OCI-LY1 (cell line): ENCODE results near the gene ABCA4.

ENCODE experiments used
- H2AFZ ChIP-seq: fragments of 200-600 bp; sonication (generic), shearing (Covaris generic); 2 replicates; pipeline ENCODE4 v1.6.0; 2014; ENCODE audit warnings: antibody characterized with exemption, mild to moderate bottlenecking, low read length
- H3F3A ChIP-seq: fragments of 200-600 bp; sonication (generic), shearing (Covaris generic); 2 replicates; pipeline ENCODE4 v1.6.0; 2014; ENCODE audit warnings: mild to moderate bottlenecking, antibody characterized with exemption, low read length, moderate library complexity; ENCODE audit not compliant: insufficient read depth
- H3K27ac ChIP-seq: fragments of 200-600 bp; sonication (generic); 2 replicates; pipeline ENCODE4 v1.5.1; 2014; ENCODE audit warnings: low read length, mixed run types, mild to moderate bottlenecking, low read depth; ENCODE audit not compliant: poor library complexity, severe bottlenecking
- H3K27me3 ChIP-seq: fragments of 200-600 bp; sonication (generic); 2 replicates; pipeline ENCODE4 v1.6.0; 2014; ENCODE audit warnings: antibody characterized with exemption, mild to moderate bottlenecking, low read length, moderate library complexity; ENCODE audit not compliant: insufficient read depth
- H3K36me3 ChIP-seq: fragments of 200-600 bp; sonication (generic); 2 replicates; pipeline ENCODE4 v1.6.1; 2014; ENCODE audit warnings: mild to moderate bottlenecking, antibody characterized with exemption, low read length, moderate library complexity, mixed read lengths; ENCODE audit not compliant: insufficient read depth
- H3K4me1 ChIP-seq: fragments of 200-600 bp; sonication (generic); 2 replicates; pipeline ENCODE4 v1.5.1; 2014; ENCODE audit warnings: mild to moderate bottlenecking, low read length, moderate library complexity; ENCODE audit not compliant: insufficient read depth, severe bottlenecking
- H3K4me2 ChIP-seq: fragments of 200-600 bp; sonication (generic), shearing (Covaris generic); 2 replicates; pipeline ENCODE4 v1.6.1; 2014; ENCODE audit warnings: low read length
- H3K4me3 ChIP-seq: fragments of 200-600 bp; sonication (generic); 2 replicates; pipeline ENCODE4 v1.5.1; 2014; ENCODE audit warnings: low read length, low read depth, mild to moderate bottlenecking, mixed read lengths; ENCODE audit not compliant: poor library complexity, severe bottlenecking
- H3K79me2 ChIP-seq: fragments of 200-600 bp; shearing (Covaris generic); 2 replicates; pipeline ENCODE4 v1.6.1; 2016; ENCODE audit warnings: mixed run types, low read length, mixed read lengths; ENCODE audit not compliant: insufficient read depth
- H3K9ac ChIP-seq: fragments of 200-600 bp; sonication (generic), shearing (Covaris generic); 2 replicates; pipeline ENCODE4 v1.6.1; 2014; ENCODE audit warnings: mild to moderate bottlenecking, low read length, mixed read lengths
- H3K9me2 ChIP-seq: fragments of 200-600 bp; sonication (generic), shearing (Covaris generic); 2 replicates; pipeline ENCODE4 v1.6.1; 2014; ENCODE audit warnings: low read depth, mild to moderate bottlenecking, low read length, mixed read lengths
- H3K9me3 ChIP-seq: fragments of 200-600 bp; shearing (Covaris generic); 2 replicates; pipeline ENCODE4 v1.6.1; 2014; ENCODE audit warnings: low read length, mixed read lengths
- H4K20me1 ChIP-seq: fragments of 200-600 bp; sonication (generic), shearing (Covaris generic); 2 replicates; pipeline ENCODE4 v1.6.0; 2016; ENCODE audit warnings: mild to moderate bottlenecking, low read length; ENCODE audit not compliant: insufficient read depth
- EZH2 ChIP-seq: fragments of 200-600 bp; sonication (generic), shearing (Covaris generic); IDR thresholded peaks from 2 replicates; pipeline ENCODE4 v1.8.0; 2017; ENCODE audit warnings: borderline replicate concordance, mixed run types, mild to moderate bottlenecking, antibody characterized with exemption, low read length, moderate library complexity, mixed read lengths
- TF ChIP-seq, protein P1 (sequence below): fragments of 200-600 bp; sonication (generic), shearing (Covaris generic); IDR thresholded peaks from 2 replicates; pipeline ENCODE4 v1.5.1; 2017; ENCODE audit warnings: mild to moderate bottlenecking, antibody characterized with exemption, low read length, moderate library complexity, mixed read lengths

ABCA4 gene

DNA sequence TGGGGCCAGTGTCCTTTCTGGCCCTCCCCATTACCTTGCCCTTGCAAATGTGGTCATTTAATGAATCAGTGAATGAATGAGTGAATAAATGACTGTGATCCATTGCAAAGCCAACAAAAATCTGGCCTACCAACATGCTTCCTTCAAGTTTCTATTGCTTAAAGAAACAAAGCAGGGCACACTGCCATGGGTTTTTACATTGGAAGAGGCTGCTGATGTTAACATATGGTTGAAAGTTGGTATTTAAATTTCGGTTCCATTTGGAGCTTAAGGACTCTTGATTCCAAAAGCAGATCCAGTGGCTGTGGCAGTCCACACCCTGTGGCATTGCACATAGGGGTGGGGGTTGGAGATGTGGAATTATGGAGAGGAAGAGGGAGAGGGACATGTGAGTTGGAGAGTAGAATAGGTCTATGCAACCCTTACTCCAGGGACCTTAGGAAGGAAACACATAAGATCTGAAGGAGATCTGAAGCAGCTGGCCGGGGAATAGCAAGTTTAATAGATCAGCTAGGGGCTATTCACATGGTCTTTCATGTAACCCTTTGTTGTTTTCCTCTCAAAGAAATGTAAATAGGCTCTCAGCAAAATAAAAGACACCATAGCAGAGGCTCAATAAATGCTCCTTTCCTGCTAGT lies 7.2 kb downstream of the ABCA4 start:
- Histone ChIP-seq H3K27ac (no peak overlapping the region), H3K4me1 (no peaks in the 10 kb centered on the region), H3K9me3 (no peaks in the 10 kb centered on the region), H3K27me3 (no peaks in the 10 kb centered on the region), H3K36me3 (no peaks in the 10 kb centered on the region), H3K79me2 (no peaks in the 10 kb centered on the region), H2AFZ (no peak overlapping the region), H3F3A (no peaks in the 10 kb centered on the region), H3K9ac (no peak overlapping the region), H3K4me3 (no peak overlapping the region), H3K4me2 (no peak overlapping the region), H4K20me1 (no peaks in the 10 kb centered on the region), H3K9me2 (no peaks in the 10 kb centered on the region)
- TF ChIP-seq, protein P1, sequence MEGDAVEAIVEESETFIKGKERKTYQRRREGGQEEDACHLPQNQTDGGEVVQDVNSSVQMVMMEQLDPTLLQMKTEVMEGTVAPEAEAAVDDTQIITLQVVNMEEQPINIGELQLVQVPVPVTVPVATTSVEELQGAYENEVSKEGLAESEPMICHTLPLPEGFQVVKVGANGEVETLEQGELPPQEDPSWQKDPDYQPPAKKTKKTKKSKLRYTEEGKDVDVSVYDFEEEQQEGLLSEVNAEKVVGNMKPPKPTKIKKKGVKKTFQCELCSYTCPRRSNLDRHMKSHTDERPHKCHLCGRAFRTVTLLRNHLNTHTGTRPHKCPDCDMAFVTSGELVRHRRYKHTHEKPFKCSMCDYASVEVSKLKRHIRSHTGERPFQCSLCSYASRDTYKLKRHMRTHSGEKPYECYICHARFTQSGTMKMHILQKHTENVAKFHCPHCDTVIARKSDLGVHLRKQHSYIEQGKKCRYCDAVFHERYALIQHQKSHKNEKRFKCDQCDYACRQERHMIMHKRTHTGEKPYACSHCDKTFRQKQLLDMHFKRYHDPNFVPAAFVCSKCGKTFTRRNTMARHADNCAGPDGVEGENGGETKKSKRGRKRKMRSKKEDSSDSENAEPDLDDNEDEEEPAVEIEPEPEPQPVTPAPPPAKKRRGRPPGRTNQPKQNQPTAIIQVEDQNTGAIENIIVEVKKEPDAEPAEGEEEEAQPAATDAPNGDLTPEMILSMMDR = no peak
- no peak for TF ChIP-seq EZH2

DNA sequence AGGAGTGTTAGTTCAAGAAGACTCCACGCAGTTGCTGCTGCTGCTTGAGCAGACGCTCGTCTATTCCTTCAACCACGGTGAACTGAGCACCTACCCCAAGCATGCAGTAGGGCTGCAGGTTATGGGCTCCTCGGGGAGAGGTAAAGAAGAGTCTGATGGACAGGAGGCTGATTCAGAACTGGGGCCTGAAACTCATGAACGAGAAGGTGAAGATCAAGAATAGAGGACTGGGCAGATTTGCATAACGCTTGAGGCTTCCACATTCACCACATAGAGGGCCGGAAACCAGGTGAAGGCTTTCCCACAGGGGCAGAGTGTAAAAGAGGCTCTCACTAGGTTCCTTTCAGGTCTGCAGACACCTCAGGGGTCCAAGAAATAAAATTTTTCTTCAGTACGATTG lies 9.1 kb downstream of the ABCA4 start:
- Histone ChIP-seq H3K27me3 (no peaks in the 10 kb centered on the region), H3K4me2 (no peak overlapping the region), H3K9ac (no peak overlapping the region), H3K79me2 (no peaks in the 10 kb centered on the region), H3K36me3 (no peaks in the 10 kb centered on the region), H4K20me1 (no peaks in the 10 kb centered on the region), H3K9me3 (no peaks in the 10 kb centered on the region), H3K4me1 (no peaks in the 10 kb centered on the region), H3K4me3 (no peak overlapping the region), H2AFZ (no peak overlapping the region), H3F3A (no peaks in the 10 kb centered on the region), H3K9me2 (no peaks in the 10 kb centered on the region), H3K27ac (no peak overlapping the region)
- TF ChIP-seq, protein P1 = no peak
- no peak for TF ChIP-seq EZH2

DNA sequence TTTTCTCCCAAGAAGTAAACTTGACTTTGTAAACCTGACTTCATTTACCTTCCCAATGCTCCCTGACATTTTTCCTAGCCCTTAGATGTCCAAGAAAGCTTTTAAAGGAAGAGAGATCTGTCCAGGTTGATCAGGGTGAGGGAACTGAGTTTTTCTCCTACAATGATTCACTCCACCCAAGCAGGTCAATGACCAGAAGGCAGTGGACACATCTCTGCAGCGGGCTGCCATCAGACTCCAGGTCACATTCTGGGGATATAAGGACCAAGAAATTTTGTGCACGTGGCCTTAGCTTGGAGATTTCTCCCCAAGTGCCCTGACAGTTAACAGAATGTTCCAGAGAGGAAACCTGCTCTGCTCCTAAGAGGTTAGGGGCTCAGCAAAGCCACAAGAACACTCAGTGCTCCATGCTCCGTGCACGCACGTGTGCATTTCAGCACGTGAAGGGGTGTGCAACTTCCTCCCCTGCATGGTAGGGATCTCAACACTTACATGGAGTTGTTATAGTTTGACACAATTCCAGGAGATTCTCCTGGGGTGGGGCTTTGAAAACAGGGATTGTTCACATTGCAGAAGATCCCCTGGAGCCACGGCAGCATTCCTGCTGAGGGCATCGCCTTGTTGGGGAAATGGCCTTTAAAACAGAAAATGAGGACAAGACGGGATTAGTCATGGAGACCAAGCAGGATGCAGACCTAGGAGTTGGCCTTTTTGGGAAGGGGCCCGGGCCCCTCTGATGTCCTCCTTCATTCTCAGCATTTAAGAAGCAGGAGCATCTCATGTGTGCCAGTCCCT lies 9.8 kb downstream of the ABCA4 start:
- H3K27me3 ChIP-seq = no peaks in the 10 kb centered on the region
- no peak overlapping the region for H3K4me2 ChIP-seq
- H3F3A ChIP-seq = no peaks in the 10 kb centered on the region
- H3K9ac ChIP-seq = no peak overlapping the region
- H3K36me3 ChIP-seq = no peaks in the 10 kb centered on the region
- no peak overlapping the region for H3K4me3 ChIP-seq
- H3K27ac ChIP-seq = no peak overlapping the region
- no peaks in the 10 kb centered on the region for H3K4me1 ChIP-seq
- no peaks in the 10 kb centered on the region for H4K20me1 ChIP-seq
- TF ChIP-seq EZH2 = no peak
- TF ChIP-seq, protein P1 = no peak
- H2AFZ ChIP-seq = no peak overlapping the region
- H3K79me2 ChIP-seq = no peaks in the 10 kb centered on the region
- no peaks in the 10 kb centered on the region for H3K9me2 ChIP-seq
- H3K9me3 ChIP-seq = no peaks in the 10 kb centered on the region
